Muscle layer of duodenum (tissue), 2 donors: ENCODE measurements around the gene WNT7A.

ENCODE experiments used
- H3K27ac ChIP-seq: one replicate; pipeline ENCODE4 v1.7.0; 2013; ENCODE audit warnings: mild to moderate bottlenecking, low read length
- H3K27me3 ChIP-seq: one replicate; pipeline ENCODE4 v1.7.0; 2013; ENCODE audit warnings: low read depth, mild to moderate bottlenecking, control low read depth, low read length
- H3K36me3 ChIP-seq, 2 donors: one replicate each; pipeline ENCODE4 v1.7.0; 2013; ENCODE audit warnings: low read length in 2 of 2, control low read depth in 1 of 2, mild to moderate bottlenecking in 1 of 2; ENCODE audit not compliant: insufficient read depth in 2 of 2, control insufficient read depth in 1 of 2
- H3K4me1 ChIP-seq, 2 donors: one replicate each; pipeline ENCODE4 v1.7.0; 2013; ENCODE audit warnings: low read length in 2 of 2, mild to moderate bottlenecking in 2 of 2, control low read depth in 1 of 2, moderate library complexity in 1 of 2; ENCODE audit not compliant: insufficient read depth in 2 of 2, control insufficient read depth in 1 of 2
- H3K4me3 ChIP-seq, 2 donors: one replicate each; pipeline ENCODE4 v1.7.0; 2013; ENCODE audit warnings: low read length in 2 of 2, low read depth in 1 of 2, mild to moderate bottlenecking in 1 of 2
- H3K9me3 ChIP-seq, 2 donors: one replicate each; pipeline ENCODE4 v1.7.0; 2013; ENCODE audit warnings: low read length in 2 of 2, control low read depth in 1 of 2, mild to moderate bottlenecking in 1 of 2; ENCODE audit not compliant: control insufficient read depth in 1 of 2
- donor health status: healthy.

The WNT7A gene

GRCh38 chr3:13796701-13797460 lies 83.0 kb downstream of the WNT7A start:
- Histone ChIP-seq H3K4me3 (no peak overlapping the region), H3K9me3 (no peaks in the 10 kb centered on the region), H3K27me3 (no peaks in the 10 kb centered on the region)

DNA sequence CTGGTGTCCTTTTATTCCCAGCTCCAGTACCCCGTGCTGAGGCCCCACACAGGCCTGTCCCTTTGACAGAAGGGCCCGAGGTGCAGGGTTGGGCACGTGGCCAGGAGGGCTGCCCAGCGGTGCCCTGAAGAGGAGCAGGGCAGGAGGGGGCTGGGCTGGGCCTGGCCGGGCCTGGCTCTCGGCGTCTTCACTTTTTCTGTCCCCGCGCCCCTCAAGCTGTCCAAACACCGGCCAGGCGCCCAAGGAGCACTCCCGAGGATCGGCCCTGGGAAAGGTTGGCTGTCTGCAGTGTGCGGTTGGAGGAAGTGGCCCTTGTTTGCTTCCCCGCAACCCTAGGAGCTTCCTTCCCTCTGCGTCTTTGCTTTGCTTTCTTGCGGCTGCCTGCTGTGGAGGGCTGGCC lies 84.1 kb downstream of the WNT7A start:
- no peak overlapping the region for H3K27ac ChIP-seq

More at GRCh38 chr3:13796701-13797460, 83.0 kb downstream of the WNT7A start:
- Histone ChIP-seq H3K36me3 (no peaks in the 10 kb centered on the region), H3K4me1 (no peaks in the 10 kb centered on the region), H3K27ac (no peak overlapping the region)

GRCh38 chr3:13794322-13794721 lies 85.5 kb downstream of the WNT7A start:
- Histone ChIP-seq H3K4me1 (no peaks in the 10 kb centered on the region), H3K4me3 (no peak overlapping the region), H3K36me3 (no peaks in the 10 kb centered on the region), H3K9me3 (no peaks in the 10 kb centered on the region), H3K27me3 (no peaks in the 10 kb centered on the region), H3K27ac (no peak overlapping the region)

More for the DNA sequence above, 84.1 kb downstream of the WNT7A start:
- no peaks in the 10 kb centered on the region for H3K4me1 ChIP-seq
- H3K27me3 ChIP-seq: no peaks in the 10 kb centered on the region
- no peaks in the 10 kb centered on the region for H3K36me3 ChIP-seq
- H3K4me3 ChIP-seq: no peak overlapping the region
- H3K9me3 ChIP-seq: no peaks in the 10 kb centered on the region

- Histone ChIP-seq H3K27ac (no peak overlapping the region), H3K4me3 (no peak overlapping the region), H3K4me1 (no peaks in the 10 kb centered on the region), H3K36me3 (no peaks in the 10 kb centered on the region), H3K9me3 (no peaks in the 10 kb centered on the region), H3K27me3 (no peaks in the 10 kb centered on the region)
These were observed 86.4 kb downstream of the WNT7A start for GRCh38 chr3:13793451-13793850.

- Histone ChIP-seq H3K4me1 (no peaks in the 10 kb centered on the region), H3K27me3 (no peaks in the 10 kb centered on the region), H3K27ac (no peak overlapping the region), H3K36me3 (no peaks in the 10 kb centered on the region), H3K9me3 (no peaks in the 10 kb centered on the region), H3K4me3 (no peak overlapping the region)
These were observed 87.1 kb downstream of the WNT7A start for GRCh38 chr3:13792512-13793371.

GRCh38 chr3:13792051-13792490 lies 87.8 kb downstream of the WNT7A start:
- no peak overlapping the region for H3K4me3 ChIP-seq
- no peaks in the 10 kb centered on the region for H3K27me3 ChIP-seq
- H3K9me3 ChIP-seq: no peaks in the 10 kb centered on the region
- H3K27ac ChIP-seq: no peak overlapping the region
- no peaks in the 10 kb centered on the region for H3K4me1 ChIP-seq
- no peaks in the 10 kb centered on the region for H3K36me3 ChIP-seq

- no peaks in the 10 kb centered on the region for H3K27me3 ChIP-seq
- H3K9me3 ChIP-seq: no peaks in the 10 kb centered on the region
- H3K4me1 ChIP-seq: no peaks in the 10 kb centered on the region
- no peak overlapping the region for H3K4me3 ChIP-seq
- H3K36me3 ChIP-seq: no peaks in the 10 kb centered on the region
- H3K27ac ChIP-seq: no peak overlapping the region
These were observed 88.4 kb downstream of the WNT7A start for GRCh38 chr3:13791198-13792050.

DNA sequence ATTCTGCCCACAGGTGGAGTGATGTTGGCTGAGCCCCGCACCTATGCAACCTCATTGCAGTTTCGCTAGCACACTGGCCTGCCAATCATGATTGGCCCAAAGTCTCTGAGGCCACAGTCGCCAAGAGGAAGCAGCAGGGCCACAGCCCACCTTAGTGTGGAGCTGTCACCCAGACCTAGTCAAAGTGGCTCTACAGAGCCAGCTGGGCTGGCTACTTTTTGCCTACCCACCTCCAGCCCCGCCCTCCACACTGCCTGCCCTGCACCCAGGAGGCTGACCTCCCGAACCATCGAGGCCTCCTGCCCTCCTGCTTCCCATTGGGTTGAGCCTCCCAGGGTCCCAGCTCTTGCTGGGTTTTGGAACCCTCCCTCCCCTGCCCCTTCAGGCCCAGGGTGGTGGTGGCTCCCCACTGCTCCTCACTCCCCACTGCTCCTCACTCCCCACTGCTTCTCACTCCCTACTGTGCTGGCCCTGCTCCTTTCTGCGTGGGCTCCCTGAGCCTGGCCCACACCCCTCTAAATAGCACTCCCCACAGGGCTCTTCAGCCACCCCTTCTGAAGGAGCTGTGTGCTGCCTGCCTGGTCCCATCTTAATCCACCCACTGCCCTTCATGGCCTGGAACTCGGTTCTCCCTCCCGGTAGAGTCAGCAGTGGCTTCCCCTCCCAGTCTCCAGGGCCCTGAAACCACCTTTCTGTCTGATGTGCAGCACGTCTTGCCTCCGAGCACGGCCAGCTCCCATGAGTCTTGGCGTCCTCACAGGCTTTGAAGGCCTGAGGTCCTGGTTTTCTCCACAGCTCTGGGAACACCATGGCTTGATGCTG lies 89.3 kb downstream of the WNT7A start:
- H3K9me3 ChIP-seq: no peaks in the 10 kb centered on the region
- no peaks in the 10 kb centered on the region for H3K27me3 ChIP-seq
- H3K4me1 ChIP-seq: no peaks in the 10 kb centered on the region
- no peak overlapping the region for H3K27ac ChIP-seq
- H3K36me3 ChIP-seq: no peaks in the 10 kb centered on the region
- no peak overlapping the region for H3K4me3 ChIP-seq

- no peak overlapping the region for H3K4me3 ChIP-seq
- H3K27ac ChIP-seq: no peak overlapping the region
- no peaks in the 10 kb centered on the region for H3K36me3 ChIP-seq
- no peaks in the 10 kb centered on the region for H3K27me3 ChIP-seq
- H3K9me3 ChIP-seq: no peaks in the 10 kb centered on the region
- no peaks in the 10 kb centered on the region for H3K4me1 ChIP-seq
These were observed 91.1 kb downstream of the WNT7A start for GRCh38 chr3:13788522-13789424.
